GM12878 (cell line): ENCODE results near the gene FAT1. TPM values are rescaled to one million over a fixed set of nuclear protein-coding genes. Genes with fewer than 3 reads are reported as not detected.

Experiments
- ATAC-seq: fragments of 200-7000 bp; cut with Tn5 transposase; 3 replicates; pipeline ENCODE4 v1.9.1; 2020; ENCODE audit warnings: mild to moderate bottlenecking, moderate library complexity
- BruUV-seq: library from RNA; stranded (reverse); fragments of 400-500 nt; replicated peaks from 2 replicates; lab custom pipeline; 2021; lab: Mats Ljungman, UMichigan
- CTCF ChIA-PET: fragments of 300-600 bp; sonication (Branson Sonifier 250); formaldehyde crosslinking; extraction: SDS; loops from one replicate; lab custom pipeline; 2021; ENCODE audit warnings: inconsistent platforms; lab: Yijun Ruan, JAX
- POLR2A ChIA-PET: fragments of 350-600 bp; formaldehyde crosslinking; extraction: SDS; loops from one replicate; lab custom pipeline; 2021; ENCODE audit warnings: inconsistent platforms; lab: Charles Lee
- RAD21 ChIA-PET: fragments of 300-600 bp; sonication (Branson Sonifier 250); formaldehyde crosslinking; loops from one replicate; lab custom pipeline; 2023; ENCODE audit warnings: antibody characterized with exemption; ENCODE audit not compliant: unreplicated experiment; lab: Charles Lee
- SMC1A ChIA-PET: fragments of 300-600 bp; sonication (Branson Sonifier 250); formaldehyde crosslinking; loops from one replicate; lab custom pipeline; 2023; ENCODE audit not compliant: unreplicated experiment, uncharacterized antibody; lab: Charles Lee
- DNase-seq: peaks from one replicate; pipeline ENCODE4 v3.0.0-alpha.2; 2011; ENCODE audit warnings: low read depth, low spot score
- FAIRE-seq: peaks from 3 replicates; lab custom pipeline; 2011; peaks lifted over from hg19 to GRCh38; lab: Jason Lieb, UNC
- H2AFZ ChIP-seq: 2 replicates; pipeline ENCODE4 v1.6.0; 2011; ENCODE audit warnings: low read depth, low read length, control low read depth; ENCODE audit not compliant: control insufficient read depth
- H3K27ac ChIP-seq: 2 replicates; pipeline ENCODE4 v1.5.1; 2011; ENCODE audit warnings: control low read depth; ENCODE audit not compliant: control insufficient read depth, insufficient read depth
- H3K27me3 ChIP-seq, 2 experiments: replicated peaks in 1 of 2; 2 replicates each; pipeline versions ENCODE4 v1.6.0 to v1.6.1; 2011; ENCODE audit warnings: low read length in 1 of 2; ENCODE audit not compliant: control insufficient read depth in 2 of 2, insufficient read depth in 2 of 2
- H3K36me3 ChIP-seq, 2 experiments: 2 replicates each; pipeline ENCODE4 v1.5.1; 2011; ENCODE audit warnings: low read length in 1 of 2; ENCODE audit not compliant: control insufficient read depth in 2 of 2, insufficient read depth in 2 of 2
- H3K4me1 ChIP-seq: 2 replicates; pipeline ENCODE4 v1.6.1; 2011; ENCODE audit warnings: mild to moderate bottlenecking, low read length, moderate library complexity, mixed read lengths; ENCODE audit not compliant: control insufficient read depth, insufficient read depth
- H3K4me2 ChIP-seq: 2 replicates; pipeline ENCODE4 v1.6.0; 2011; ENCODE audit warnings: control low read depth; ENCODE audit not compliant: control insufficient read depth, insufficient read depth
- H3K4me3 ChIP-seq: fragments of 200-600 bp; sonication (generic); 2 replicates; pipeline ENCODE4 v1.5.1; 2016
- H3K79me2 ChIP-seq: 2 replicates; pipeline ENCODE4 v1.6.0; 2011; ENCODE audit warnings: low read length; ENCODE audit not compliant: control insufficient read depth, insufficient read depth
- H3K9ac ChIP-seq: 2 replicates; pipeline ENCODE4 v1.8.0; 2011; ENCODE audit warnings: low read length, control low read depth, mixed read lengths; ENCODE audit not compliant: control insufficient read depth, insufficient read depth
- H3K9me3 ChIP-seq: replicated peaks from 3 replicates; pipeline ENCODE4 v1.5.1; 2011; ENCODE audit warnings: mild to moderate bottlenecking, low read length; ENCODE audit not compliant: control insufficient read depth, insufficient read depth
- H4K20me1 ChIP-seq: 2 replicates; pipeline ENCODE4 v1.6.0; 2011; ENCODE audit not compliant: control insufficient read depth, insufficient read depth
- BCL3 ChIP-seq: IDR thresholded peaks from 2 replicates; pipeline ENCODE4 v1.6.1; 2011; ENCODE audit warnings: borderline replicate concordance, low read depth, mild to moderate bottlenecking, moderate library complexity, low read length; ENCODE audit not compliant: insufficient read depth, poor library complexity, severe bottlenecking
- EED ChIP-seq: sonication (generic); IDR thresholded peaks from 2 replicates; pipeline ENCODE4 v1.6.1; 2016; ENCODE audit warnings: antibody characterized with exemption, low read depth
- HCFC1 ChIP-seq: fragments of 150-350 bp; IDR thresholded peaks from 2 replicates; pipeline ENCODE4 v1.6.1; 2014; ENCODE audit warnings: low read length
- JUND ChIP-seq: IDR thresholded peaks from 2 replicates; pipeline ENCODE4 v1.6.1; 2012; ENCODE audit warnings: low read depth, mild to moderate bottlenecking, low read length, improper control_type of control experiment, moderate library complexity
- KDM1A ChIP-seq: fragments of 200-600 bp; sonication (generic); IDR thresholded peaks from 2 replicates; pipeline ENCODE4 v1.6.1; 2016; ENCODE audit warnings: borderline replicate concordance
- MTA2 ChIP-seq: fragments of 450-650 bp; IDR thresholded peaks from 2 replicates; pipeline ENCODE4 v1.6.1; 2016; ENCODE audit warnings: low read depth, mild to moderate bottlenecking, moderate library complexity
- NFYA ChIP-seq: IDR thresholded peaks from 2 replicates; pipeline ENCODE4 v1.6.1; 2011; ENCODE audit warnings: low read depth, mild to moderate bottlenecking, low read length, improper control_type of control experiment, borderline replicate concordance
- POLR2AphosphoS5 ChIP-seq: IDR thresholded peaks from 2 replicates; pipeline ENCODE4 v1.6.1; 2011; ENCODE audit warnings: mild to moderate bottlenecking, low read length, inconsistent platforms
- RELB ChIP-seq: fragments of 450-650 bp; IDR thresholded peaks from 2 replicates; pipeline ENCODE4 v1.6.1; 2017; ENCODE audit warnings: low read depth, mild to moderate bottlenecking, moderate library complexity
- YBX1 ChIP-seq: fragments of 450-650 bp; IDR thresholded peaks from 2 replicates; pipeline ENCODE4 v1.6.1; 2016; ENCODE audit warnings: antibody characterized with exemption
- WGBS: methylation state at CpG from one replicate; pipeline ENCODE4 v1.1.6; 2016; ENCODE audit warnings: low lambda C conversion rate; ENCODE audit not compliant: insufficient replicate concordance, insufficient coverage; ENCODE audit errors: missing lambda C conversion rate; 5-methylcytosine and 5-hydroxymethylcytosine counted together
- in situ Hi-C: fragments of 300-500 bp; cut with MboI; formaldehyde crosslinking; loops from 9 replicates; pipeline ENCODE4 v1.14.3; 2018; ENCODE audit warnings: mixed read lengths
- intact Hi-C: fragments of 100-400 bp; cut with micrococcal nuclease; formaldehyde crosslinking; loops from one replicate; pipeline ENCODE4 v1.14.2; 2022; ENCODE audit not compliant: unreplicated experiment
- polyA plus RNA-seq, 11 experiments: library from polyadenylated mRNA; depleted of rRNA in 4 of 11; unstranded in 6 of 11; stranded (reverse) in 5 of 11; fragments of >200 nt; fragmentation: Nextera tagmentation in 4 of 11; fragmentation: Illumina TruSeq in 1 of 11; extraction: Ambion mirVana in 4 of 11; extraction: Trizol in 1 of 11; gene quantifications; 1 replicate in 1 of 11; 2 replicates in 10 of 11; pipeline versions ENCODE4 v1.2.1 to v1.2.3, GENCODE V29; 2011 to 2016; ENCODE audit warnings: inconsistent platforms in 2 of 11, missing spikeins in 2 of 11, low read depth in 1 of 11
- total RNA-seq, 4 experiments: library from RNA; depleted of rRNA in 3 of 4; stranded (reverse); fragments of >200 nt in 3 of 4; fragmentation: Illumina TruSeq in 1 of 4; extraction: Trizol in 1 of 4; gene quantifications; 2 replicates each; pipeline versions ENCODE4 v1.2.1 to v1.2.3, GENCODE V29; 2013 to 2021

FAT1 gene
- total and polyA plus RNA-seq, 10 of the 15 experiments (the other 5 are each of a cell fraction or from before 2014, with no cell fraction given): 0.04 to 11.8 (median 0.11) TPM; not detected in 1

GRCh38 chr4:186770481-186771175, 47.0 kb upstream of the FAT1 start:
- no peak overlapping the region for H3K27ac ChIP-seq
- no peak for TF ChIP-seq YBX1
- no peak for TF ChIP-seq MTA2
- no peak for TF ChIP-seq HCFC1
- TF ChIP-seq JUND: no peak
- no peak for TF ChIP-seq NFYA
- no peak for TF ChIP-seq POLR2AphosphoS5
- no peak overlapping the region for H3K9ac ChIP-seq
- no peaks in the 10 kb centered on the region for H3K27me3 ChIP-seq
- intact Hi-C loops: no loop called here
- ChIA-PET POLR2A (interaction anchor here (0.7 kb wide), 1 partner anchor 22 kb away, joined by 6 read pairs; no protein-coding TSS in a partner anchor), RAD21 (no interaction called here), SMC1A (interaction anchor here (0.7 kb wide), 1 partner anchor 555 kb away, joined by 3 read pairs; no protein-coding TSS in a partner anchor), CTCF (no interaction called here)
- no TSS peak for BruUV-seq
- DNase-seq (no peak), ATAC-seq (no peak), FAIRE-seq (no peak)
- H3K79me2 ChIP-seq: no peaks in the 10 kb centered on the region
- H3K4me1 ChIP-seq: no peaks in the 10 kb centered on the region
- H3K9me3 ChIP-seq: no peaks in the 10 kb centered on the region
- 15% methylated on average over 4 of the region's 4 CpGs for WGBS
- H3K4me3 ChIP-seq: no peak overlapping the region
- H3K4me2 ChIP-seq: no peak overlapping the region
- in situ Hi-C loops: no loop called here
- no peak overlapping the region for H2AFZ ChIP-seq
- no peaks in the 10 kb centered on the region for H3K36me3 ChIP-seq
- no peaks in the 10 kb centered on the region for H4K20me1 ChIP-seq

- CTCF ChIA-PET: no interaction called here
- no peaks in the 10 kb centered on the region for H3K79me2 ChIP-seq
- SMC1A ChIA-PET: no interaction called here
- no peak overlapping the region for H2AFZ ChIP-seq
- ATAC-seq (no peak), DNase-seq (no peak), FAIRE-seq (no peak)
- no peaks in the 10 kb centered on the region for H3K4me1 ChIP-seq
- no peaks in the 10 kb centered on the region for H3K9me3 ChIP-seq
- no peak overlapping the region for H3K27ac ChIP-seq
- no peaks in the 10 kb centered on the region for H3K36me3 ChIP-seq
- BruUV-seq: no TSS peak
- H4K20me1 ChIP-seq: no peaks in the 10 kb centered on the region
- no peak overlapping the region for H3K4me3 ChIP-seq
- RAD21 ChIA-PET: no interaction called here
- H3K9ac ChIP-seq: no peak overlapping the region
- intact Hi-C loops (no loop called here), in situ Hi-C loops (no loop called here)
- WGBS: 51% methylated on average over 3 of the region's 4 CpGs
- no peak overlapping the region for H3K4me2 ChIP-seq
- POLR2A ChIA-PET: no interaction called here
- no peaks in the 10 kb centered on the region for H3K27me3 ChIP-seq
- TF ChIP-seq BCL3 (no peak), KDM1A (no peak), EED (no peak), RELB (no peak)
Measured at GRCh38 chr4:186767794-186768193, 44.1 kb upstream of the FAT1 start.
